Measurements from ENCODE around the gene HADHA. TPM values are rescaled to one million over a fixed set of nuclear protein-coding genes. Genes with fewer than 3 reads are reported as not detected.

HADHA gene
- total and polyA plus RNA-seq, 2 donors (not counting 1 experiment from before 2014, with no cell fraction given), result 155 to 162 TPM

DNA sequence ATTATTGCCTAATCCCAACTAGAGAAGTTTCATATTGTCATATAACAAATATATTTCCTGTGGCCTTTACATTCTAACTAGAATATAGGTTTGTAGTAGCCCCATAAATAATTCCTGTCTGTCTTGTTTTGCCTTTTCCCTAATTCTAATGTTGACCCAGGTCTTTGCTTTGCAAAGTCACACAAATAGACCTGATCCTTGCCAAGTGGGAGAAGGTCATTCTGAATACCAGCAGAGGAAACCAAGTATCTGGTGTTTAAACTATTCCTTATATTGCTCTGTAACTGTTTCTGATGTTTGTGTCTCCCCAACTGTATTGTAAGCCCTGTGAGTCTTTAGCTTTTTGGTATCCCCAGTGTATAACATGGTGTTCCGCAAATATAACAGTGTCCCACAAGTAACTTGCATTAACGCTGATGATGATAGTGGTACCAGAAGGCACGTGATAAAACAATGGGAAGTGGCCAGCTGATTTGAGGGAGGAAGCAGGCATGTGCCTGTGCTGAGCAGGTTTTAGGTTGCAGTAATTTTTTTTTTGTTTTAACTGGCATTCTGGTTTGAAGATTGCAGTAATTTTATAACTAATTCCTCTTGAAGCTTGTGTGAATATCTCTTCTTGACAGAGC is 11.4 kb upstream of the HADHA start:
- Histone ChIP-seq H2AFZ (ENCODE audit: low read length) (no peak overlapping the region), H3K4me2 (ENCODE audit: extremely low read depth, insufficient read depth, low read length) (no peak overlapping the region), H3K4me3 (replicated peaks in 1 of 4; ENCODE audit: control extremely low read depth in 1 of 4, insufficient read depth in 1 of 4, low read depth in 3 of 4, low read length in 4 of 4) (no peak overlapping the region), H3K4me1 (ENCODE audit: control insufficient read depth, extremely low read depth, insufficient read depth, low read length) (peaks cover 2% of the 10 kb centered on the region), H4K20me1 (ENCODE audit: control insufficient read depth, extremely low read depth, insufficient read depth, low read length) (no peaks in the 10 kb centered on the region), H3K27me3 (ENCODE audit: control insufficient read depth, insufficient read depth, low read length) (no peaks in the 10 kb centered on the region), H3K9ac (ENCODE audit: insufficient read depth, low read length) (no peak overlapping the region), H3K79me2 (ENCODE audit: control insufficient read depth, insufficient read depth, low read length) (peaks cover 19% of the 10 kb centered on the region), H3K27ac (ENCODE audit: insufficient read depth, low read length) (no peak overlapping the region), H3K9me3 (ENCODE audit: control insufficient read depth, insufficient read depth, low read depth, low read length) (no peaks in the 10 kb centered on the region), H3K36me3 (ENCODE audit: control insufficient read depth, insufficient read depth, low read length) (no peaks in the 10 kb centered on the region)
- TF ChIP-seq, protein P1, sequence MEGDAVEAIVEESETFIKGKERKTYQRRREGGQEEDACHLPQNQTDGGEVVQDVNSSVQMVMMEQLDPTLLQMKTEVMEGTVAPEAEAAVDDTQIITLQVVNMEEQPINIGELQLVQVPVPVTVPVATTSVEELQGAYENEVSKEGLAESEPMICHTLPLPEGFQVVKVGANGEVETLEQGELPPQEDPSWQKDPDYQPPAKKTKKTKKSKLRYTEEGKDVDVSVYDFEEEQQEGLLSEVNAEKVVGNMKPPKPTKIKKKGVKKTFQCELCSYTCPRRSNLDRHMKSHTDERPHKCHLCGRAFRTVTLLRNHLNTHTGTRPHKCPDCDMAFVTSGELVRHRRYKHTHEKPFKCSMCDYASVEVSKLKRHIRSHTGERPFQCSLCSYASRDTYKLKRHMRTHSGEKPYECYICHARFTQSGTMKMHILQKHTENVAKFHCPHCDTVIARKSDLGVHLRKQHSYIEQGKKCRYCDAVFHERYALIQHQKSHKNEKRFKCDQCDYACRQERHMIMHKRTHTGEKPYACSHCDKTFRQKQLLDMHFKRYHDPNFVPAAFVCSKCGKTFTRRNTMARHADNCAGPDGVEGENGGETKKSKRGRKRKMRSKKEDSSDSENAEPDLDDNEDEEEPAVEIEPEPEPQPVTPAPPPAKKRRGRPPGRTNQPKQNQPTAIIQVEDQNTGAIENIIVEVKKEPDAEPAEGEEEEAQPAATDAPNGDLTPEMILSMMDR (conservative IDR thresholded peaks at IDR 0.05 in 1 of 2, IDR thresholded peaks at IDR 0.05 in 1 of 2; ENCODE audit: low read depth in 1 of 2, low read length in 2 of 2), result no peak
- no peak for TF ChIP-seq EZH2 (IDR thresholded peaks at IDR 0.05; ENCODE audit: low read length, missing control alignments)
- no peak for DNase-seq (ENCODE audit: low read depth in 2 of 2)

DNA sequence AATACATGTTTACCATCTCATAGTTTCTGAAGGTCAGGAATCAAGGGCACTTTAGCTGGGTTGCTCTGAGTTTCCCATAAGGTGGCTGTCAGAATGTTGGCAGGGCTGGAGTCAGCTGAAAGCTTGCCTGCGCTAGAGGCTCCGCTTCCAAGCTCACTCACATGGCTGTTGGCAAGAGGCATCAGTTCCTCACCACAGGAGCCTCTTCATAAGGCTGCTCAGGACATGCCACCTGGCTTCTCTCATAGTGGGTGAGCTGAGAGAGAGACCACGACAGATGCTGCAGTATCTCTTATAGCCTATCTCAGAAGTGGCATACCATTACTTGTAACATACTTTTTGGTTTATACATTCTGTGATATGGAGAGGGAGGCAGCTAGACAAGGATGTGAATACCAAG is 7.5 kb upstream of the HADHA start:
- DNase-seq (ENCODE audit: low read depth in 2 of 2), result peak; percentile 26 to 36
- no peaks in the 10 kb centered on the region for H4K20me1 ChIP-seq (ENCODE audit: control insufficient read depth, extremely low read depth, insufficient read depth, low read length)
- no peaks in the 10 kb centered on the region for H3K27me3 ChIP-seq (ENCODE audit: control insufficient read depth, insufficient read depth, low read length)
- no peak overlapping the region for H3K4me2 ChIP-seq (ENCODE audit: extremely low read depth, insufficient read depth, low read length)
- no peak overlapping the region for H2AFZ ChIP-seq (ENCODE audit: low read length)
- TF ChIP-seq EZH2 (IDR thresholded peaks at IDR 0.05; ENCODE audit: low read length, missing control alignments), result no peak
- TF ChIP-seq, protein P1 (conservative IDR thresholded peaks at IDR 0.05 in 1 of 2, IDR thresholded peaks at IDR 0.05 in 1 of 2; ENCODE audit: low read depth in 1 of 2, low read length in 2 of 2), result no peak
- H3K4me1 ChIP-seq (ENCODE audit: control insufficient read depth, extremely low read depth, insufficient read depth, low read length), result peaks cover 3% of the 10 kb centered on the region
- no peak overlapping the region for H3K4me3 ChIP-seq (replicated peaks in 1 of 4; ENCODE audit: control extremely low read depth in 1 of 4, insufficient read depth in 1 of 4, low read depth in 3 of 4, low read length in 4 of 4)
- H3K9ac ChIP-seq (ENCODE audit: insufficient read depth, low read length), result no peak overlapping the region
- no peak overlapping the region for H3K27ac ChIP-seq (ENCODE audit: insufficient read depth, low read length)
- no peaks in the 10 kb centered on the region for H3K36me3 ChIP-seq (ENCODE audit: control insufficient read depth, insufficient read depth, low read length)
- peaks cover 50% of the 10 kb centered on the region for H3K79me2 ChIP-seq (ENCODE audit: control insufficient read depth, insufficient read depth, low read length)
- H3K9me3 ChIP-seq (ENCODE audit: control insufficient read depth, insufficient read depth, low read depth, low read length), result no peaks in the 10 kb centered on the region

DNA sequence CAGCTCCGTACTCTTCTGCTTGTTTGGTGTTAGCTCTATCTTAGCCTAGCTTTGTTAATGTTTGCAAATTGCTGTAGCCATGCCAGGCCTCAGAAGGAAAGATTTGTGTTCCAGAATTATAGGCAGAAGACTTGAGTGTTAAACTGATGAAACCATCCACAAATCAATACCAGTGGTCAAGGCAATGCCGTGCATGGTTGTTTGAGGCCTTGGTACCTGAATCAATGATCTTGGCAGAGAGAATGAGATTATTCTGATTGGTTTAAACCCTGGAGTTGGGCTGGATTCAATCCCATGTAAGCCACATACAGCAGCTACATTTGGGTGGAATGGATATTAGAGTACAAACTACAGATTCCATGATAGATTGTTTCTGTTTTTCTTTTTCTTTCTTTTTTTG is 5.2 kb upstream of the HADHA start:
- H3K27me3 ChIP-seq (ENCODE audit: control insufficient read depth, insufficient read depth, low read length), result no peaks in the 10 kb centered on the region
- peaks cover 7% of the 10 kb centered on the region for H3K4me1 ChIP-seq (ENCODE audit: control insufficient read depth, extremely low read depth, insufficient read depth, low read length)
- no peak for DNase-seq (ENCODE audit: low read depth in 2 of 2)
- H3K79me2 ChIP-seq (ENCODE audit: control insufficient read depth, insufficient read depth, low read length), result peaks cover 71% of the 10 kb centered on the region
- no peak overlapping the region for H3K4me2 ChIP-seq (ENCODE audit: extremely low read depth, insufficient read depth, low read length)
- no peaks in the 10 kb centered on the region for H4K20me1 ChIP-seq (ENCODE audit: control insufficient read depth, extremely low read depth, insufficient read depth, low read length)
- no peaks in the 10 kb centered on the region for H3K36me3 ChIP-seq (ENCODE audit: control insufficient read depth, insufficient read depth, low read length)
- no peak overlapping the region for H3K9ac ChIP-seq (ENCODE audit: insufficient read depth, low read length)
- H2AFZ ChIP-seq (ENCODE audit: low read length), result no peak overlapping the region
- no peak overlapping the region for H3K27ac ChIP-seq (ENCODE audit: insufficient read depth, low read length)
- H3K9me3 ChIP-seq (ENCODE audit: control insufficient read depth, insufficient read depth, low read depth, low read length), result no peaks in the 10 kb centered on the region
- TF ChIP-seq EZH2 (IDR thresholded peaks at IDR 0.05; ENCODE audit: low read length, missing control alignments), result no peak
- TF ChIP-seq, protein P1 (conservative IDR thresholded peaks at IDR 0.05 in 1 of 2, IDR thresholded peaks at IDR 0.05 in 1 of 2; ENCODE audit: low read depth in 1 of 2, low read length in 2 of 2), result no peak
- no peak overlapping the region for H3K4me3 ChIP-seq (replicated peaks in 1 of 4; ENCODE audit: control extremely low read depth in 1 of 4, insufficient read depth in 1 of 4, low read depth in 3 of 4, low read length in 4 of 4)
